ENCODE data around the gene UBAC1. TPM values are rescaled to one million over a fixed set of nuclear protein-coding genes. Genes with fewer than 3 reads are reported as not detected.

UBAC1 gene
- total and polyA plus RNA-seq, 9 of the 15 experiments (the other 6 are each of a cell fraction or from before 2014, with no cell fraction given), result 94.0 to 399 (median 228) TPM

DNA sequence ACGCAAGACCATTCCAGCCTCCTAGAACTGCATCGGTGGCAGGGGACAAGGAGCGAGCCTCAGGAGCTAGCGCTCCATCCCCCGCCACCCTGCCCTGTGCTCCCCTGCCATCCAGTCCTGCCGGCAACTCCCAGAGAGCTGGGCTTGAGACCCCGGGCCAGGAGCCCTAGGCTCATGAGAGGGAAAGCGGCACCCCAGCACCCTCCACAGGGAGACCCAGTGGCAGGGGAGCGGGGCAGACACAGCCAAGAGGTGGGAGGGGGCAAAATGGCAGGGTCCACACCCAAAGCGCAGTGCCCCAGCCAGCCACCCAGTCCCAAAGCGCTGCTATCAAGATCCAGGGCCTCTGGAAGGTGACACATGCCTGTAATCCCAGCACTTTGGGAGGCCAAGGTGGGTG lies 12.7 kb downstream of the UBAC1 start:
- no TSS peak for BruUV-seq (replicated peaks)
- Histone ChIP-seq H3K27ac (ENCODE audit: extremely low read depth, low read depth, low read length) (peak overlapping the region; percentile 91; the same call in 2 of the 3 replicates), H3K79me2 (ENCODE audit: control insufficient read depth, insufficient read depth, low read length) (peaks cover 94% of the 10 kb centered on the region), H3K4me1 (replicated peaks in 1 of 2; ENCODE audit: control insufficient read depth in 2 of 2, insufficient read depth in 2 of 2, low read length in 2 of 2) (peaks cover 47 to 79% of the 10 kb centered on the region in 2 experiments), H3K27me3 (ENCODE audit: control insufficient read depth in 2 of 2, insufficient read depth in 2 of 2, low read length in 2 of 2) (no peaks in the 10 kb centered on the region), H3K9me1 (ENCODE audit: control insufficient read depth, insufficient read depth, low read length) (no peaks in the 10 kb centered on the region), H4K20me1 (replicated peaks; ENCODE audit: control insufficient read depth, insufficient read depth, low read length) (peaks cover 34% of the 10 kb centered on the region; the same call in 1 of the 2 replicates), H3K9ac (ENCODE audit: insufficient read depth in 1 of 2, low read depth in 2 of 2, low read length in 2 of 2) (peak overlapping the region; percentile 62 to 81; a peak in 2 of 4 replicates), H3K9me3 (replicated peaks; ENCODE audit: control insufficient read depth, insufficient read depth, low read depth, low read length) (no peaks in the 10 kb centered on the region), H3K4me2 (ENCODE audit: insufficient read depth, low read length) (no peak overlapping the region), H3K36me3 (ENCODE audit: control insufficient read depth, insufficient read depth, low read length) (peaks cover 93% of the 10 kb centered on the region), H2AFZ (ENCODE audit: low read depth, low read length) (no peak overlapping the region), H3K4me3 (no peak overlapping the region)
- ChIA-PET POLR2A (interaction anchor here (0.7 kb wide), 1 partner anchor 16 kb away, joined by 3 read pairs; no protein-coding TSS in a partner anchor), CTCF (ENCODE audit: low intra/inter-chr PET ratio) (no interaction called here)
- TF ChIP-seq RBM22 (IDR thresholded peaks at IDR 0.05; ENCODE audit: low read depth, low read length, poor library complexity, severe bottlenecking) (peak; percentile 39), ZNF518B (CRISPR knock-in tag; IDR thresholded peaks at IDR 0.05) (no peak), ZNF778 (CRISPR knock-in tag; IDR thresholded peaks at IDR 0.05) (no peak), POLR2G (IDR thresholded peaks at IDR 0.05; ENCODE audit: low read depth, low read length) (peak; percentile 68), PYGO2 (tag; IDR thresholded peaks at IDR 0.05) (no peak), BACH1 (tag; IDR thresholded peaks at IDR 0.05) (no peak), RBFOX2 (IDR thresholded peaks at IDR 0.05; ENCODE audit: low read depth, low read length) (peak; percentile 64)
- TF ChIP-seq, protein P1, sequence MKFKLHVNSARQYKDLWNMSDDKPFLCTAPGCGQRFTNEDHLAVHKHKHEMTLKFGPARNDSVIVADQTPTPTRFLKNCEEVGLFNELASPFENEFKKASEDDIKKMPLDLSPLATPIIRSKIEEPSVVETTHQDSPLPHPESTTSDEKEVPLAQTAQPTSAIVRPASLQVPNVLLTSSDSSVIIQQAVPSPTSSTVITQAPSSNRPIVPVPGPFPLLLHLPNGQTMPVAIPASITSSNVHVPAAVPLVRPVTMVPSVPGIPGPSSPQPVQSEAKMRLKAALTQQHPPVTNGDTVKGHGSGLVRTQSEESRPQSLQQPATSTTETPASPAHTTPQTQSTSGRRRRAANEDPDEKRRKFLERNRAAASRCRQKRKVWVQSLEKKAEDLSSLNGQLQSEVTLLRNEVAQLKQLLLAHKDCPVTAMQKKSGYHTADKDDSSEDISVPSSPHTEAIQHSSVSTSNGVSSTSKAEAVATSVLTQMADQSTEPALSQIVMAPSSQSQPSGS (CRISPR knock-in tag; IDR thresholded peaks at IDR 0.05), result no peak
- FAIRE-seq (no peak), ATAC-seq (no peak), DNase-seq (ENCODE audit: extremely low read depth in 1 of 4, low spot score in 3 of 4) (no peak)
- WGBS (ENCODE audit: insufficient coverage, low coverage, missing lambda C conversion rate), result 91% methylated on average over 11 of the region's 11 CpGs
- intact Hi-C loops (cut with micrococcal nuclease), result no loop called here
- in situ Hi-C loops (cut with MboI), result no loop called here
